ENCODE data around the gene NAMPT. TPM values are rescaled to one million over a fixed set of nuclear protein-coding genes. Genes with fewer than 3 reads are reported as not detected.

The NAMPT gene
- total RNA-seq, 3 donors from 2014 or later (not counting 1 experiment from before 2014, with no cell fraction given), result 194 to 414 (median 270) TPM

GRCh38 chr7:106282852-106283251, 1.9 kb downstream of the NAMPT start:
- H3K4me1 Mint-ChIP-seq, result peaks cover 28% of the 10 kb centered on the region in 2 donors
- no peak overlapping the region for H3K4me3 Mint-ChIP-seq
- no peaks in the 10 kb centered on the region for H3K9me3 Mint-ChIP-seq
- no peak for ATAC-seq
- no peaks in the 10 kb centered on the region for H3K9me3 ChIP-seq (ENCODE audit: control insufficient read depth, insufficient read depth, low read length)
- H3K27me3 ChIP-seq (ENCODE audit: control insufficient read depth, insufficient read depth, low read length), result no peaks in the 10 kb centered on the region
- H3K27ac Mint-ChIP-seq, result peak overlapping the region in 1 of 2 donors; percentile 76
- no peak for DNase-seq
- H3K36me3 Mint-ChIP-seq, result no peaks in the 10 kb centered on the region
- intact Hi-C loops (cut with micrococcal nuclease), result loop anchor here (10.0 kb wide), 3 partner anchors 168 to 1462 kb away; partner anchors contain the start of genes CBLL1 and SYPL1
- WGBS (ENCODE audit: insufficient coverage), result 100% methylated on average over 1 of the region's 3 CpGs
- no peaks in the 10 kb centered on the region for H3K36me3 ChIP-seq (ENCODE audit: control insufficient read depth, insufficient read depth, low read length)
- no peak overlapping the region for H3K27ac ChIP-seq (ENCODE audit: low read length)
- no peak for TF ChIP-seq CTCF (IDR thresholded peaks at IDR 0.05)
- H3K4me1 ChIP-seq (ENCODE audit: control insufficient read depth, insufficient read depth, low read length), result peaks cover 12% of the 10 kb centered on the region
- H3K27me3 Mint-ChIP-seq (ENCODE audit: low read depth in 2 of 2), result no peaks in the 10 kb centered on the region
- H3K4me3 ChIP-seq (ENCODE audit: low read length), result no peak overlapping the region

GRCh38 chr7:106282390-106282789, 2.4 kb downstream of the NAMPT start:
- no peaks in the 10 kb centered on the region for H3K36me3 ChIP-seq (ENCODE audit: control insufficient read depth, insufficient read depth, low read length)
- Mint-ChIP-seq H3K9me3 (no peaks in the 10 kb centered on the region), H3K27ac (no peak overlapping the region), H3K4me1 (peaks cover 28% of the 10 kb centered on the region in 2 donors), H3K27me3 (ENCODE audit: low read depth in 2 of 2) (no peaks in the 10 kb centered on the region), H3K36me3 (no peaks in the 10 kb centered on the region), H3K4me3 (no peak overlapping the region)
- 73% methylated on average over 4 of the region's 6 CpGs for WGBS (ENCODE audit: insufficient coverage)
- no peak overlapping the region for H3K27ac ChIP-seq (ENCODE audit: low read length)
- intact Hi-C loops (cut with micrococcal nuclease), result loop anchor here (10.0 kb wide), 3 partner anchors 168 to 1462 kb away; partner anchors contain the start of genes CBLL1 and SYPL1
- no peak for ATAC-seq
- TF ChIP-seq CTCF (IDR thresholded peaks at IDR 0.05), result no peak
- no peaks in the 10 kb centered on the region for H3K9me3 ChIP-seq (ENCODE audit: control insufficient read depth, insufficient read depth, low read length)
- H3K27me3 ChIP-seq (ENCODE audit: control insufficient read depth, insufficient read depth, low read length), result no peaks in the 10 kb centered on the region
- H3K4me1 ChIP-seq (ENCODE audit: control insufficient read depth, insufficient read depth, low read length), result peaks cover 12% of the 10 kb centered on the region
- no peak for DNase-seq
- no peak overlapping the region for H3K4me3 ChIP-seq (ENCODE audit: low read length)

- WGBS (ENCODE audit: insufficient coverage), result 91% methylated on average over 4 of the region's 5 CpGs
- Histone ChIP-seq H3K27me3 (ENCODE audit: control insufficient read depth, insufficient read depth, low read length) (no peaks in the 10 kb centered on the region), H3K4me3 (ENCODE audit: low read length) (no peak overlapping the region), H3K27ac (ENCODE audit: low read length) (no peak overlapping the region), H3K36me3 (ENCODE audit: control insufficient read depth, insufficient read depth, low read length) (peaks cover 2% of the 10 kb centered on the region), H3K9me3 (ENCODE audit: control insufficient read depth, insufficient read depth, low read length) (no peaks in the 10 kb centered on the region), H3K4me1 (ENCODE audit: control insufficient read depth, insufficient read depth, low read length) (peaks cover 12% of the 10 kb centered on the region)
- intact Hi-C loops (cut with micrococcal nuclease), result loop anchor here (10.0 kb wide), 3 partner anchors 167 to 1463 kb away; partner anchors contain the start of genes CBLL1 and SYPL1
- no peak for TF ChIP-seq CTCF (IDR thresholded peaks at IDR 0.05)
- no peak for ATAC-seq
- H3K4me3 Mint-ChIP-seq, result no peak overlapping the region
- H3K4me1 Mint-ChIP-seq, result peaks cover 28% of the 10 kb centered on the region in 2 donors
- H3K27me3 Mint-ChIP-seq (ENCODE audit: low read depth in 2 of 2), result no peaks in the 10 kb centered on the region
- no peaks in the 10 kb centered on the region for H3K9me3 Mint-ChIP-seq
- DNase-seq, result no peak
- H3K36me3 Mint-ChIP-seq, result no peaks in the 10 kb centered on the region
- no peak overlapping the region for H3K27ac Mint-ChIP-seq
Measured at GRCh38 chr7:106281585-106282318, 3.0 kb downstream of the NAMPT start.

All from natural killer cell (primary cell).